Stomach (tissue), 9 donors: Measurements from ENCODE around the gene ABCC10. TPM values are rescaled to one million over a fixed set of nuclear protein-coding genes. Genes with fewer than 3 reads are reported as not detected.
"Not testable (repeated sequence)": the region's sequence is repeated elsewhere in the genome, so short reads cannot be mapped to it uniquely, and the experiment has no call there.

Source experiments
- DNase-seq, 2 donors: peaks; one replicate each; pipeline versions ENCODE4 v3.0.0 to v3.0.0-alpha.2; 2013 to 2019
- H3K27ac ChIP-seq, 5 donors: fragments of 200-600 bp in 4 of 5; sonication (generic) in 4 of 5; one replicate each; pipeline ENCODE4 v1.5.1; 2013 to 2019; ENCODE audit warnings: mild to moderate bottlenecking in 1 of 5, moderate library complexity in 1 of 5
- H3K27me3 ChIP-seq, 3 donors: fragments of 200-600 bp; sonication (generic); one replicate each; pipeline ENCODE4 v1.5.1; 2017 to 2019; ENCODE audit warnings: mixed run types in 1 of 3
- H3K36me3 ChIP-seq, 4 donors: fragments of 200-600 bp; sonication (generic); 1 replicate in 3 of 4; 2 replicates in 1 of 4; pipeline ENCODE4 v1.5.1; 2016 to 2019
- H3K4me1 ChIP-seq, 4 donors: fragments of 200-600 bp; sonication (generic); one replicate each; pipeline ENCODE4 v1.5.1; 2016 to 2019
- H3K4me3 ChIP-seq, 4 donors: fragments of 200-600 bp; sonication (generic) in 3 of 4; one replicate each; pipeline ENCODE4 v1.5.1; 2016 to 2019; ENCODE audit warnings: mild to moderate bottlenecking in 1 of 4
- H3K9me3 ChIP-seq, 4 donors: fragments of 200-600 bp; sonication (generic); one replicate each; pipeline ENCODE4 v1.5.1; 2016 to 2019
- CTCF ChIP-seq, 7 experiments: fragments of 450-650 bp in 4 of 7; fragments of 200-600 bp in 3 of 7; sonication (generic) in 3 of 7; IDR thresholded peaks; one replicate each; pipeline ENCODE4 v1.5.1; 2016 to 2019; ENCODE audit warnings: antibody characterized with exemption in 7 of 7, control low read depth in 2 of 7, mild to moderate bottlenecking in 1 of 7
- EP300 ChIP-seq: sonication (generic); formaldehyde crosslinking; IDR thresholded peaks from one replicate; pipeline ENCODE4 v1.6.1; 2017; ENCODE audit warnings: antibody characterized with exemption
- POLR2A ChIP-seq, 4 donors: fragments of 450-650 bp; IDR thresholded peaks; one replicate each; pipeline ENCODE4 v1.6.1; 2016; ENCODE audit warnings: antibody characterized with exemption in 4 of 4, control low read depth in 2 of 4, mild to moderate bottlenecking in 1 of 4, moderate library complexity in 1 of 4
- POLR2AphosphoS5 ChIP-seq, 3 donors: sonication (generic); formaldehyde crosslinking; IDR thresholded peaks; one replicate each; pipeline ENCODE4 v1.6.1; 2016; ENCODE audit warnings: antibody characterized with exemption in 3 of 3
- WGBS, 5 donors: extraction: QIAGEN DNeasy Blood & Tissue Kit in 3 of 5; methylation state at CpG; one replicate each; pipeline versions ENCODE4 v1.1.5 to v1.1.7; 2013 to 2018; 5-methylcytosine and 5-hydroxymethylcytosine counted together
- intact Hi-C: fragments of 100-400 bp; cut with DNase I; formaldehyde crosslinking; loops from one replicate; pipeline ENCODE4 v1.15.1; 2023; ENCODE audit warnings: low total_unique reads
- polyA plus RNA-seq, 3 donors: library from polyadenylated mRNA; stranded (reverse); fragments of 200-250 nt; gene quantifications; one replicate each; pipeline ENCODE4 v1.2.3, GENCODE V29; 2013
- total RNA-seq, 5 donors: library from RNA; depleted of rRNA; stranded (reverse); fragments of >200 nt; gene quantifications; one replicate each; pipeline versions ENCODE4 v1.1.0 to v1.2.3, GENCODE V29; 2014 to 2016
- donor health status: healthy with polysubstance abuse.
- donor health status: Bipolar disorder and iron deficiency.
- donor health status: healthy.

The ABCC10 gene
- total and polyA plus RNA-seq, 8 donors = 7.9 to 67.4 (median 29.6) TPM

DNA sequence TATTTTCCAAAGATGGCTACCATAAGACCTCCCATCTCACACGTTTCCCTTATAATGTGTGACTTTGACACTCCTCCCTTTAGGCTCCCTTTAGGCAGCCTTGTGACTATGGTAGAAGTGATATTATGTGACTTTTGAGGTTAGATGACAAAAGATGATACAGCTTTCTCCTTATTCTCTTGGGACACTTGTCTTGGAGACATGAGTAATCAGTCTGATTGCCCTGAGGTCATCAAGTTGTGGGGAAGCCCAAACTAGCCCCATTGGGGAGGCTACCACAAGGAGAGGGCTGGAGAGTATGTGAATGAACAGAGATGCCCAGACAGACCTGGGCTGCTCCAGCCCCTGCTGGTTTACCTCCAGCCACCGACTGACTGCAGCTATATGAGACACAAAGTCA, 38.6 kb downstream of the ABCC10 start:
- Histone ChIP-seq H3K36me3 (no peaks in the 10 kb centered on the region), H3K27me3 (peaks cover 0 to 54% (median 0%) of the 10 kb centered on the region in 3 donors), H3K27ac (no peak overlapping the region), H3K4me1 (peaks cover under 1 to 21% (median 15%) of the 10 kb centered on the region in 4 donors), H3K9me3 (no peaks in the 10 kb centered on the region), H3K4me3 (no peak overlapping the region)
- TF ChIP-seq CTCF (IDR thresholded peaks at IDR 0.05) (no peak), EP300 (no peak), POLR2AphosphoS5 (IDR thresholded peaks at IDR 0.05) (no peak), POLR2A (IDR thresholded peaks at IDR 0.05) (no peak)
- 48 to 76% (median 70%) methylated on average over 2 of the region's 2 CpGs for WGBS, 5 donors
- no peak for DNase-seq
- intact Hi-C loops = no loop called here

DNA sequence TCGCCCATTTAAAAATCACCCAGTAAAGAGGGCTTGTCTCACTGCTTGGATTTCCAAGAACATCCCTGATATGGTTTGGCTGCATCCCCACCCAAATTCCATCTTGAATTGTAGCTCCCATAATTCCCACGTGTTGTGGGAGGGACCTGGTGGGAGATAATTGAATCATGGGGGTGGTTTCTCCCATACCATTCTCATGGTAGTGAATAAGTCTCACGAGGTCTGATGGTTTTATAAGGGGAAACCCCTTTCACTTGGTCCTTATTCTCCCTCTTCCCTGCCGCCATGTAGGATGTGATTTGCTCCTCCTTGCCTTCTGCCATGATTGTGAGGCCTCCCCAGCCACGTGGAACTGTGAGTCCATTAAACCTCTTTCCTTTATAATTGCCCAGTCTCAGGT, 39.9 kb downstream of the ABCC10 start:
- H3K36me3 ChIP-seq, DNase-seq, H3K27ac ChIP-seq, intact Hi-C loops, H3K4me3 ChIP-seq, H3K9me3 ChIP-seq: not testable (repeated sequence)
- H3K4me1 ChIP-seq = peaks cover 5 to 27% (median 17%) of the 10 kb centered on the region in 4 donors
- 66 to 75% (median 71%) methylated on average over 5 of the region's 5 CpGs for WGBS, 5 donors
- H3K27me3 ChIP-seq = peaks cover 0 to 43% (median 0%) of the 10 kb centered on the region in 3 donors

DNA sequence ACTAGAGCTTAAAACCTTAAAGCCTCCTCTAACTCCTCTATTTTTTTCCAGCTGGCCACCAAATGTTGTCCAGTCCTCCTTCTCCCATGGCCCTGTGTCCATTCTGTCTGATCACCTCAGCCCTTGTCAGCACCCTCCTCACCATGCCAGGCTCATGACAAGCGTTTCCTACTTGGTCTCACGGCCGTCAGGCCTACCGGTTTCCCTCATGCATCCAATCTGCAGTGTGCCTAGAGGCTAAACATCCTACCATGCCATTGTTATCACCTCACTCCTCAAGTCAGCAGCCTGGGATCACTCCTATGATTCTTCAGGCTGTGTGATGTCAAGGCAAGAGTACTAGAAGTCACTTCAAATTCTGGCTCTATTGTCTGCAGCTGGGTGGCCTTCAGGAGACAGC, 40.4 kb downstream of the ABCC10 start:
- Histone ChIP-seq H3K4me3 (no peak overlapping the region), H3K27me3 (peaks cover 0 to 38% (median 0%) of the 10 kb centered on the region in 3 donors), H3K9me3 (no peaks in the 10 kb centered on the region), H3K27ac (no peak overlapping the region), H3K4me1 (peaks cover 5 to 27% (median 17%) of the 10 kb centered on the region in 4 donors), H3K36me3 (no peaks in the 10 kb centered on the region)
- intact Hi-C loops = no loop called here
- no peak for DNase-seq
- WGBS, 5 donors = 79 to 90% (median 81%) methylated on average over 4 of the region's 4 CpGs
- no peak for TF ChIP-seq POLR2A (IDR thresholded peaks at IDR 0.05)
- no peak for TF ChIP-seq EP300
- no peak for TF ChIP-seq CTCF (IDR thresholded peaks at IDR 0.05)
- no peak for TF ChIP-seq POLR2AphosphoS5 (IDR thresholded peaks at IDR 0.05)

DNA sequence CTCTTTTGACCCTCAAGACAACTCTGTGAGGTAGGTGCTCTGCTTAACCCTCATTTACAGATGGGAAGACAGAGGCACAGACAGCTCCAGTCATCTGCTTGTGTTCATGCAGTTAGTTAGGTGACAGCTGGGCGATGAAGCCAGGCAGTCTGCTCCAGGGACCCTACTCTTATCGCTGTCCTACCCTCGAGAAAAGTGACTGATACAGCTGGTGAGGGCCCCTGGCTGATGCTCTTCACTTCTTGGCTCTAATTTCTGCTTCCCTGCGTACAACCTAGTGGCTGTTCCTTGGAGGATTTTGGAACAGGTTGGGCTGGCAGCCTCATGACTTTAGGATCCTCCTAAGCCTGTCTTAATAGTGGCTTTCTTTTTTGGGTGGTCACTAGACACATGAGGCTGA, 40.9 kb downstream of the ABCC10 start:
- no peaks in the 10 kb centered on the region for H3K36me3 ChIP-seq
- H3K4me3 ChIP-seq = no peak overlapping the region
- H3K27ac ChIP-seq = no peak overlapping the region
- DNase-seq = no peak
- H3K9me3 ChIP-seq = no peaks in the 10 kb centered on the region
- WGBS, 5 donors = 69 to 87% (median 79%) methylated on average over 4 of the region's 4 CpGs
- peaks cover 5 to 27% (median 17%) of the 10 kb centered on the region in 4 donors for H3K4me1 ChIP-seq
- no peak for TF ChIP-seq POLR2AphosphoS5 (IDR thresholded peaks at IDR 0.05)
- TF ChIP-seq POLR2A (IDR thresholded peaks at IDR 0.05) = no peak
- TF ChIP-seq EP300 = no peak
- TF ChIP-seq CTCF (IDR thresholded peaks at IDR 0.05) = no peak
- intact Hi-C loops = no loop called here
- peaks cover 0 to 33% (median 0%) of the 10 kb centered on the region in 3 donors for H3K27me3 ChIP-seq
